Activated CD4-positive, alpha-beta T cell treated with anti-CD3 and anti-CD28 coated beads, Interleukin-2, amount 10 ng/mL, durations not matched to agents 7 days and 5 days (primary cell): ENCODE data around the gene ADCYAP1R1. TPM values are rescaled to one million over a fixed set of nuclear protein-coding genes. Genes with fewer than 3 reads are reported as not detected.

Experiments
- CTCF ChIA-PET: fragments of 350-600 bp; sonication (Branson Sonifier 250); formaldehyde crosslinking; loops from one replicate; lab custom pipeline; 2021; ENCODE audit warnings: antibody characterized with exemption; lab: Charles Lee
- POLR2A ChIA-PET: fragments of 350-600 bp; sonication (Branson Sonifier 250); formaldehyde crosslinking; loops from one replicate; lab custom pipeline; 2021; ENCODE audit warnings: antibody characterized with exemption; lab: Charles Lee
- DNase-seq: peaks from one replicate; pipeline ENCODE4 v3.0.0-alpha.2; 2020
- H3K27ac Mint-ChIP-seq: one replicate; pipeline ENCODE4 v1.8.0; 2021; ENCODE audit warnings: mild to moderate bottlenecking, moderate library complexity, mixed read lengths
- H3K27me3 Mint-ChIP-seq: one replicate; pipeline ENCODE4 v1.8.0; 2021; ENCODE audit warnings: mixed read lengths
- H3K36me3 Mint-ChIP-seq: one replicate; pipeline ENCODE4 v1.8.0; 2021; ENCODE audit warnings: low read depth, mixed read lengths
- H3K4me1 Mint-ChIP-seq: one replicate; pipeline ENCODE4 v1.8.0; 2021; ENCODE audit warnings: mixed read lengths
- H3K4me3 Mint-ChIP-seq: one replicate; pipeline ENCODE4 v1.8.0; 2021; ENCODE audit warnings: mild to moderate bottlenecking, moderate library complexity, mixed read lengths
- H3K9me3 Mint-ChIP-seq: one replicate; pipeline ENCODE4 v1.8.0; 2021; ENCODE audit warnings: mixed read lengths
- total RNA-seq, 2 experiments: library from RNA; stranded (reverse); gene quantifications; one replicate each; pipeline ENCODE4 v1.2.3, GENCODE V29; 2021

ADCYAP1R1 gene
- total RNA-seq, 2 experiments from 2014 or later = not detected

GRCh38 chr7:31065021-31065593 lies 13.0 kb downstream of the ADCYAP1R1 start:
- Mint-ChIP-seq H3K27me3 (no peaks in the 10 kb centered on the region), H3K4me3 (no peak overlapping the region), H3K27ac (no peak overlapping the region), H3K36me3 (no peaks in the 10 kb centered on the region), H3K4me1 (no peaks in the 10 kb centered on the region), H3K9me3 (no peaks in the 10 kb centered on the region)
- ChIA-PET CTCF (no interaction called here), POLR2A (no interaction called here)
- no peak for DNase-seq

GRCh38 chr7:31065840-31066239 lies 13.7 kb downstream of the ADCYAP1R1 start:
- no peak overlapping the region for H3K4me3 Mint-ChIP-seq
- H3K9me3 Mint-ChIP-seq = no peaks in the 10 kb centered on the region
- ChIA-PET CTCF (no interaction called here), POLR2A (no interaction called here)
- no peaks in the 10 kb centered on the region for H3K36me3 Mint-ChIP-seq
- no peaks in the 10 kb centered on the region for H3K27me3 Mint-ChIP-seq
- no peaks in the 10 kb centered on the region for H3K4me1 Mint-ChIP-seq
- H3K27ac Mint-ChIP-seq = no peak overlapping the region
- no peak for DNase-seq

GRCh38 chr7:31066516-31067130 lies 14.5 kb downstream of the ADCYAP1R1 start:
- ChIA-PET CTCF (no interaction called here), POLR2A (no interaction called here)
- H3K36me3 Mint-ChIP-seq = no peaks in the 10 kb centered on the region
- H3K27me3 Mint-ChIP-seq = no peaks in the 10 kb centered on the region
- no peak overlapping the region for H3K27ac Mint-ChIP-seq
- H3K4me1 Mint-ChIP-seq = no peaks in the 10 kb centered on the region
- H3K4me3 Mint-ChIP-seq = no peak overlapping the region
- H3K9me3 Mint-ChIP-seq = no peaks in the 10 kb centered on the region
- DNase-seq = no peak

- H3K36me3 Mint-ChIP-seq = no peaks in the 10 kb centered on the region
- H3K4me3 Mint-ChIP-seq = no peak overlapping the region
- ChIA-PET CTCF (no interaction called here), POLR2A (no interaction called here)
- DNase-seq = no peak
- H3K4me1 Mint-ChIP-seq = no peaks in the 10 kb centered on the region
- no peaks in the 10 kb centered on the region for H3K27me3 Mint-ChIP-seq
- no peak overlapping the region for H3K27ac Mint-ChIP-seq
- no peaks in the 10 kb centered on the region for H3K9me3 Mint-ChIP-seq
Measured at GRCh38 chr7:31067491-31067890, 15.4 kb downstream of the ADCYAP1R1 start.

GRCh38 chr7:31068006-31068675 lies 16.0 kb downstream of the ADCYAP1R1 start:
- Mint-ChIP-seq H3K27ac (no peak overlapping the region), H3K4me1 (no peaks in the 10 kb centered on the region), H3K4me3 (no peak overlapping the region), H3K36me3 (no peaks in the 10 kb centered on the region), H3K27me3 (no peaks in the 10 kb centered on the region), H3K9me3 (no peaks in the 10 kb centered on the region)
- ChIA-PET CTCF (no interaction called here), POLR2A (no interaction called here)
- no peak for DNase-seq

- DNase-seq = no peak
- H3K27me3 Mint-ChIP-seq = no peaks in the 10 kb centered on the region
- H3K4me1 Mint-ChIP-seq = no peaks in the 10 kb centered on the region
- H3K27ac Mint-ChIP-seq = no peak overlapping the region
- POLR2A ChIA-PET = no interaction called here
- H3K4me3 Mint-ChIP-seq = no peak overlapping the region
- CTCF ChIA-PET = no interaction called here
- H3K9me3 Mint-ChIP-seq = no peaks in the 10 kb centered on the region
- no peaks in the 10 kb centered on the region for H3K36me3 Mint-ChIP-seq
Measured at GRCh38 chr7:31069860-31070555, 17.9 kb downstream of the ADCYAP1R1 start.

- H3K4me1 Mint-ChIP-seq = no peaks in the 10 kb centered on the region
- CTCF ChIA-PET = no interaction called here
- H3K27ac Mint-ChIP-seq = no peak overlapping the region
- POLR2A ChIA-PET = no interaction called here
- no peaks in the 10 kb centered on the region for H3K27me3 Mint-ChIP-seq
- H3K36me3 Mint-ChIP-seq = no peaks in the 10 kb centered on the region
- H3K9me3 Mint-ChIP-seq = no peaks in the 10 kb centered on the region
- no peak for DNase-seq
- H3K4me3 Mint-ChIP-seq = no peak overlapping the region
Measured at GRCh38 chr7:31070991-31071644, 19.0 kb downstream of the ADCYAP1R1 start.

GRCh38 chr7:31071645-31072029 lies 19.5 kb downstream of the ADCYAP1R1 start:
- Mint-ChIP-seq H3K9me3 (no peaks in the 10 kb centered on the region), H3K36me3 (no peaks in the 10 kb centered on the region), H3K27me3 (no peaks in the 10 kb centered on the region), H3K4me3 (no peak overlapping the region), H3K27ac (no peak overlapping the region), H3K4me1 (no peaks in the 10 kb centered on the region)
- CTCF ChIA-PET = no interaction called here
- POLR2A ChIA-PET = no interaction called here
- DNase-seq = no peak

- Mint-ChIP-seq H3K4me1 (no peaks in the 10 kb centered on the region), H3K36me3 (no peaks in the 10 kb centered on the region), H3K27ac (no peak overlapping the region), H3K27me3 (no peaks in the 10 kb centered on the region), H3K4me3 (no peak overlapping the region), H3K9me3 (no peaks in the 10 kb centered on the region)
- no peak for DNase-seq
- CTCF ChIA-PET = no interaction called here
- POLR2A ChIA-PET = no interaction called here
Measured at GRCh38 chr7:31073326-31074119, 21.4 kb downstream of the ADCYAP1R1 start.

GRCh38 chr7:31074120-31074383 lies 21.9 kb downstream of the ADCYAP1R1 start:
- Mint-ChIP-seq H3K4me1 (no peaks in the 10 kb centered on the region), H3K27me3 (no peaks in the 10 kb centered on the region), H3K27ac (no peak overlapping the region), H3K9me3 (no peaks in the 10 kb centered on the region), H3K4me3 (no peak overlapping the region), H3K36me3 (no peaks in the 10 kb centered on the region)
- no peak for DNase-seq
- ChIA-PET CTCF (no interaction called here), POLR2A (no interaction called here)

- DNase-seq = no peak
- ChIA-PET CTCF (no interaction called here), POLR2A (no interaction called here)
- Mint-ChIP-seq H3K4me3 (no peak overlapping the region), H3K27me3 (no peaks in the 10 kb centered on the region), H3K36me3 (no peaks in the 10 kb centered on the region), H3K4me1 (no peaks in the 10 kb centered on the region), H3K27ac (no peak overlapping the region), H3K9me3 (no peaks in the 10 kb centered on the region)
Measured at GRCh38 chr7:31074403-31075085, 22.4 kb downstream of the ADCYAP1R1 start.

GRCh38 chr7:31075086-31075405 lies 22.9 kb downstream of the ADCYAP1R1 start:
- Mint-ChIP-seq H3K9me3 (no peaks in the 10 kb centered on the region), H3K4me1 (no peaks in the 10 kb centered on the region), H3K27ac (no peak overlapping the region), H3K27me3 (no peaks in the 10 kb centered on the region), H3K4me3 (no peak overlapping the region), H3K36me3 (no peaks in the 10 kb centered on the region)
- CTCF ChIA-PET = no interaction called here
- POLR2A ChIA-PET = no interaction called here
- DNase-seq = no peak
